Measurements from ENCODE around the gene FRMD4B. TPM values are rescaled to one million over a fixed set of nuclear protein-coding genes. Genes with fewer than 3 reads are reported as not detected.

FRMD4B gene
- total RNA-seq, 1 donor from 2014 or later = 53.5 TPM

DNA sequence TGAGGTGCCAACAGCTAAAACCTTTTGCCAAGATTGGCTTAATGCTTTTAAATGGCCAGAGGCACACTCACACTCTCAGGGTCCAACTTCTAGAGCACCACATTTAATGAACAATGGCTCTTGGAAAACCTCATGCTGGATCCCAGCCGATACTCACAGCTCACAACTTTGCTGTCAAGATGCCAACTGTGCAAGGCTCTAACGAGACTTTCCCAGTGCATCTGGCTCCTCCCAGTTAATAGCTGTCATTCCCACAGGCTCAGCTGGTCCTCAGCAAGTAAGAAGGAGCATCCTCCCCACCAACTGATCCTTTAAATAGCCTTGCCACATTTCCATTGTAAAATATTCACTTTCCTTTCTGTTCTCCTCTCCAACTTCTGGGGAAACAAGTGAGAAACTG is 20.3 kb upstream of the FRMD4B start:
- H3K4me3 ChIP-seq = no peak overlapping the region
- H3K27me3 ChIP-seq = no peaks in the 10 kb centered on the region
- intact Hi-C loops (cut with DNase I) = no loop called here
- no peak overlapping the region for H3K27ac ChIP-seq
- peaks cover 16% of the 10 kb centered on the region for H3K4me1 ChIP-seq
- DNase-seq (ENCODE audit: extremely low spot score in 2 of 2) = no peak
- peaks cover 2% of the 10 kb centered on the region for H3K9me3 ChIP-seq
- TF ChIP-seq, protein P1, sequence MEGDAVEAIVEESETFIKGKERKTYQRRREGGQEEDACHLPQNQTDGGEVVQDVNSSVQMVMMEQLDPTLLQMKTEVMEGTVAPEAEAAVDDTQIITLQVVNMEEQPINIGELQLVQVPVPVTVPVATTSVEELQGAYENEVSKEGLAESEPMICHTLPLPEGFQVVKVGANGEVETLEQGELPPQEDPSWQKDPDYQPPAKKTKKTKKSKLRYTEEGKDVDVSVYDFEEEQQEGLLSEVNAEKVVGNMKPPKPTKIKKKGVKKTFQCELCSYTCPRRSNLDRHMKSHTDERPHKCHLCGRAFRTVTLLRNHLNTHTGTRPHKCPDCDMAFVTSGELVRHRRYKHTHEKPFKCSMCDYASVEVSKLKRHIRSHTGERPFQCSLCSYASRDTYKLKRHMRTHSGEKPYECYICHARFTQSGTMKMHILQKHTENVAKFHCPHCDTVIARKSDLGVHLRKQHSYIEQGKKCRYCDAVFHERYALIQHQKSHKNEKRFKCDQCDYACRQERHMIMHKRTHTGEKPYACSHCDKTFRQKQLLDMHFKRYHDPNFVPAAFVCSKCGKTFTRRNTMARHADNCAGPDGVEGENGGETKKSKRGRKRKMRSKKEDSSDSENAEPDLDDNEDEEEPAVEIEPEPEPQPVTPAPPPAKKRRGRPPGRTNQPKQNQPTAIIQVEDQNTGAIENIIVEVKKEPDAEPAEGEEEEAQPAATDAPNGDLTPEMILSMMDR (IDR thresholded peaks at IDR 0.05) = no peak
- TF ChIP-seq POLR2A (IDR thresholded peaks at IDR 0.05) = no peak
- no peak for TF ChIP-seq POLR2AphosphoS5 (IDR thresholded peaks at IDR 0.05; ENCODE audit: insufficient read depth in 1 of 2, low read depth in 1 of 2)
- H3K36me3 ChIP-seq = no peaks in the 10 kb centered on the region

DNA sequence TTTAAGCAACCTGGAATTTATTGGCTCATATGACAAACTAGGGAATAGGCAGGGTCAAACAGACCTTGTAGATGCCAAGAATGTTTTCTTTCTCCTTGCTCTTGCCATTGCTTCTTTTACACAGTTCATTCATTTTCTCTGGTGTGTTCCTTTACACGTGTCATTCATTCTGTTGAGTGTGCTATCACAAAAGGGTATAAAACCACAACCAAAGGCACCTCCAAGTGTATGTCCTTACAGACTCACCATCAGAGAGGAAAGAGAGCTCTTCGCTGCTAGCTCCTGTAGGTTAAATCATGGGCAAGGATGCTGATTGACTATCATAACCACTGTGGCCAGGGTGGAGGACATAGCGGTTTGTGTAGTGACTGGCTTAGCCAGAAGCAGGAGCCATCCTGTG is 19.2 kb upstream of the FRMD4B start:
- DNase-seq (ENCODE audit: extremely low spot score in 2 of 2) = no peak
- intact Hi-C loops (cut with DNase I) = no loop called here
- Histone ChIP-seq H3K9me3 (peaks cover 2% of the 10 kb centered on the region), H3K4me1 (peaks cover 16% of the 10 kb centered on the region), H3K36me3 (no peaks in the 10 kb centered on the region), H3K27me3 (no peaks in the 10 kb centered on the region), H3K27ac (no peak overlapping the region), H3K4me3 (no peak overlapping the region)
- TF ChIP-seq, protein P1 (IDR thresholded peaks at IDR 0.05) = no peak
- TF ChIP-seq POLR2AphosphoS5 (IDR thresholded peaks at IDR 0.05; ENCODE audit: insufficient read depth in 1 of 2, low read depth in 1 of 2) (no peak), POLR2A (IDR thresholded peaks at IDR 0.05) (no peak)

DNA sequence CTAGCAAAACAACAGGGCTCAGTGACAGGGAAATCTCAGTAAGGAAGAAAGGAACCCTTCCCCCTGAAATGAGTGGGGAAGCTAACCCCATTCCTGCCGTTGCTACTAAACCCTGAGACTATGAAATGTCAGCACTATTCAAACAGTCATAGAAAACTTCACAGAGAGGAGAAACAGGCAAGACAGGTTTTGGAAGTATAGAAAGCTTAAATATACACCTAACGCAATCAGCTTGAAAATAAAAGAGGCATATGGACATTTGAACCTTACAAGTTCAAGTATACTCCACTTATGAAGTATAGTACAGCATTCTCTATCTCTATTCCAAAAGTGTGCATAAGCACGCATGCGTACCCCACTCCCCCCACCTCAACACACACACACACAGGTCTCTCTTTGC is 17.6 kb upstream of the FRMD4B start:
- H3K9me3 ChIP-seq = peaks cover 2% of the 10 kb centered on the region
- H3K27me3 ChIP-seq = no peaks in the 10 kb centered on the region
- TF ChIP-seq POLR2AphosphoS5 (IDR thresholded peaks at IDR 0.05; ENCODE audit: insufficient read depth in 1 of 2, low read depth in 1 of 2) = peak in 1 of 2 donors; percentile 29
- no peak for TF ChIP-seq POLR2A (IDR thresholded peaks at IDR 0.05)
- no peak for DNase-seq (ENCODE audit: extremely low spot score in 2 of 2)
- H3K4me3 ChIP-seq = no peak overlapping the region
- peaks cover 16% of the 10 kb centered on the region for H3K4me1 ChIP-seq
- intact Hi-C loops (cut with DNase I) = no loop called here
- H3K36me3 ChIP-seq = no peaks in the 10 kb centered on the region
- H3K27ac ChIP-seq = no peak overlapping the region

DNA sequence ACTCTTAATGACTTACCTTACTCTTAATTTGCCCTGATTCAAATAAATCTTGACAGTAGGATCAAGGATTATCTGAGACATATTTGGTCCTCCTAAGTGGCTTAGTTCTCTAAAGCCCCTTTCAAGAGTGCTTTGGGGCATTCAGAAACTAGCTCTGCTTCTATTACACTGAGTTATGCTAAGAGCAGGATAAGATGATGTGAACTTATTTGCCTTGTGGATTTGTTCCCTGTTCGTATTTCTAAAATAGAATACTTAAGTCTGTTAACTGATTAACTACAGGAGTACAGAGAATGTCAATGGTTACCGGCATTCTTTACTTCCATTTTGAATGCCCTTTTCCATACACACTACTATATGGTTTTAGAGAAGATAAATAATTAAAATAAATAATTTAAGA is 14.8 kb upstream of the FRMD4B start:
- TF ChIP-seq POLR2A (IDR thresholded peaks at IDR 0.05) = no peak
- TF ChIP-seq, protein P1 (IDR thresholded peaks at IDR 0.05) = no peak
- no peak for TF ChIP-seq POLR2AphosphoS5 (IDR thresholded peaks at IDR 0.05; ENCODE audit: insufficient read depth in 1 of 2, low read depth in 1 of 2)
- Histone ChIP-seq H3K36me3 (no peaks in the 10 kb centered on the region), H3K4me3 (no peak overlapping the region), H3K27ac (no peak overlapping the region), H3K4me1 (peaks cover 7% of the 10 kb centered on the region), H3K27me3 (no peaks in the 10 kb centered on the region), H3K9me3 (peaks cover 2% of the 10 kb centered on the region)
- DNase-seq (ENCODE audit: extremely low spot score in 2 of 2) = no peak
- intact Hi-C loops (cut with DNase I) = no loop called here

DNA sequence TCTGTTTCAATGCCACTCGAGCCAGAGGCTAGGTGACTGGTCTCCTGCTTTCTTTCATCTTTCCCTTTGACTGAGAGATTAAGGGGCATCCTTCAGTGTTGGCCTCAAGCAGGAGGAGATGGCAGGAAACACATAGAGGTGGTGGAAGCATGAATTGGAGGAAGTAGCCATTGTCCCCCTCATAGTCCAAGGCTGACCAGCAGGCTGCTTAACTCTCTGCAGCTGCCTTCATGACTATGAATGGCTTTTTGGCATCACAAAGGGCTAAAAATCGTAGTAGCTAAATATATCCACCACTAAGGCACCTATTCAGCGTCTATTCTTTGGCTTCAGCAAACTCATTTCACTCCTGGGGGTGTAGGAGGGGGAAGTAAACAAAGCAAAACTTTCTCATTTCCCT is 7.0 kb upstream of the FRMD4B start:
- Histone ChIP-seq H3K4me3 (no peak overlapping the region), H3K27me3 (no peaks in the 10 kb centered on the region), H3K27ac (no peak overlapping the region), H3K36me3 (no peaks in the 10 kb centered on the region), H3K4me1 (no peaks in the 10 kb centered on the region), H3K9me3 (no peaks in the 10 kb centered on the region)
- no peak for DNase-seq (ENCODE audit: extremely low spot score in 2 of 2)
- no peak for TF ChIP-seq POLR2AphosphoS5 (IDR thresholded peaks at IDR 0.05; ENCODE audit: insufficient read depth in 1 of 2, low read depth in 1 of 2)
- TF ChIP-seq POLR2A (IDR thresholded peaks at IDR 0.05) = no peak
- TF ChIP-seq, protein P1 (IDR thresholded peaks at IDR 0.05) = no peak
- intact Hi-C loops (cut with DNase I) = no loop called here

Data from vagina (tissue), 2 donors.